COLO668 (cell line): Measurements from ENCODE around the gene TLR10.
"Not testable (repeated sequence)": the region's sequence is repeated elsewhere in the genome, so short reads cannot be mapped to it uniquely, and the experiment has no call there.

Source experiments
- DNase-seq: peaks from one replicate; lab custom pipeline; 2025; ENCODE audit not compliant: unreplicated experiment; lab: John Stamatoyannopoulos, UW

TLR10 gene

GRCh38 chr4:38803833-38804653, 21.3 kb upstream of the TLR10 start:
- DNase-seq, result no peak

- DNase-seq, result no peak
These were observed 20.0 kb upstream of the TLR10 start for GRCh38 chr4:38802561-38803355.

GRCh38 chr4:38800961-38801450, 18.2 kb upstream of the TLR10 start:
- DNase-seq, result no peak

- DNase-seq, result no peak
These were observed 17.6 kb upstream of the TLR10 start for GRCh38 chr4:38800366-38800765.

GRCh38 chr4:38795087-38795486, 12.3 kb upstream of the TLR10 start:
- no peak for DNase-seq

- no peak for DNase-seq
These were observed 11.3 kb upstream of the TLR10 start for GRCh38 chr4:38794051-38794450.

GRCh38 chr4:38791010-38791409, 8.2 kb upstream of the TLR10 start:
- DNase-seq, result no peak

GRCh38 chr4:38788317-38788716, 5.5 kb upstream of the TLR10 start:
- no peak for DNase-seq

- DNase-seq, result no peak
These were observed 4.9 kb upstream of the TLR10 start for GRCh38 chr4:38787693-38788092.

- DNase-seq, result no peak
These were observed 3.2 kb upstream of the TLR10 start for GRCh38 chr4:38785901-38786402.

- DNase-seq, result no peak
These were observed 2.4 kb upstream of the TLR10 start for GRCh38 chr4:38785041-38785790.

- no peak for DNase-seq
These were observed 1.4 kb upstream of the TLR10 start for GRCh38 chr4:38784141-38784540.

GRCh38 chr4:38783109-38783460, 295 bp upstream of the TLR10 start:
- DNase-seq, result no peak

- no peak for DNase-seq
These were observed 932 bp downstream of the TLR10 start for GRCh38 chr4:38781854-38782261.

GRCh38 chr4:38780833-38781484, 1.8 kb downstream of the TLR10 start:
- no peak for DNase-seq

GRCh38 chr4:38779790-38780189, 3.0 kb downstream of the TLR10 start:
- no peak for DNase-seq

- DNase-seq, result not testable (repeated sequence)
These were observed 4.9 kb downstream of the TLR10 start for GRCh38 chr4:38777925-38778324.

- DNase-seq, result no peak
These were observed 7.5 kb downstream of the TLR10 start for GRCh38 chr4:38775326-38775725.

GRCh38 chr4:38774181-38774955, 8.4 kb downstream of the TLR10 start:
- no peak for DNase-seq

- DNase-seq, result not testable (repeated sequence)
These were observed 12.5 kb downstream of the TLR10 start for GRCh38 chr4:38770281-38770680.
